ENCODE measurements around the gene ERC1. TPM values are rescaled to one million over a fixed set of nuclear protein-coding genes. Genes with fewer than 3 reads are reported as not detected.

The ERC1 gene
- total RNA-seq, 1 experiment from 2014 or later = 12.3 TPM

GRCh38 chr12:1065629-1066028, 74.6 kb downstream of the ERC1 start:
- no peaks in the 10 kb centered on the region for H4K20me1 ChIP-seq (ENCODE audit: low read length)
- no peak overlapping the region for H3K4me3 ChIP-seq (ENCODE audit: low read length)
- no peak overlapping the region for H3K27ac ChIP-seq (ENCODE audit: low read length)
- no peaks in the 10 kb centered on the region for H3K4me1 ChIP-seq (ENCODE audit: insufficient read depth, low read length)
- no peaks in the 10 kb centered on the region for H3K9me2 ChIP-seq (replicated peaks; ENCODE audit: low read length)
- no peak for TF ChIP-seq EZH2 (IDR thresholded peaks at IDR 0.05; ENCODE audit: low read length, unreplicated experiment)
- no peak for TF ChIP-seq CTCF (conservative IDR thresholded peaks at IDR 0.05; ENCODE audit: low read depth, low read length)
- TF ChIP-seq EZH2phosphoT487 (IDR thresholded peaks at IDR 0.05; ENCODE audit: borderline replicate concordance, low read length) = no peak
- H3K9me3 ChIP-seq (ENCODE audit: low read length) = 0 out of 2 replicates have a peak, but pooled peaks cover 5% of the 10 kb centered on the region
- no peaks in the 10 kb centered on the region for H3F3A ChIP-seq (ENCODE audit: low read length, unreplicated experiment)
- H3K79me2 ChIP-seq (ENCODE audit: low read length) = no peaks in the 10 kb centered on the region
- DNase-seq (no peak), ATAC-seq (no peak)
- no peaks in the 10 kb centered on the region for H3K27me3 ChIP-seq (ENCODE audit: low read length)
- no peak overlapping the region for H3K9ac ChIP-seq (ENCODE audit: low read length)
- H3K4me2 ChIP-seq (ENCODE audit: low read length) = no peak overlapping the region
- no peaks in the 10 kb centered on the region for H3K36me3 ChIP-seq (ENCODE audit: low read depth, low read length)
- intact Hi-C loops (cut with micrococcal nuclease) = no loop called here
- ChIA-PET POLR2A (ENCODE audit: unreplicated experiment) (no interaction called here), CTCF (no interaction called here)
- H2AFZ ChIP-seq (ENCODE audit: low read length) = no peak overlapping the region
- no TSS peak for BruUV-seq (replicated peaks)

- H3K9ac ChIP-seq (ENCODE audit: low read length) = no peak overlapping the region
- TF ChIP-seq EZH2 (IDR thresholded peaks at IDR 0.05; ENCODE audit: low read length, unreplicated experiment) (no peak), CTCF (conservative IDR thresholded peaks at IDR 0.05; ENCODE audit: low read depth, low read length) (no peak), EZH2phosphoT487 (IDR thresholded peaks at IDR 0.05; ENCODE audit: borderline replicate concordance, low read length) (no peak)
- no peaks in the 10 kb centered on the region for H3K36me3 ChIP-seq (ENCODE audit: low read depth, low read length)
- no peak overlapping the region for H2AFZ ChIP-seq (ENCODE audit: low read length)
- no peaks in the 10 kb centered on the region for H4K20me1 ChIP-seq (ENCODE audit: low read length)
- no peaks in the 10 kb centered on the region for H3K79me2 ChIP-seq (ENCODE audit: low read length)
- ATAC-seq (no peak), DNase-seq (no peak)
- H3K27ac ChIP-seq (ENCODE audit: low read length) = no peak overlapping the region
- ChIA-PET CTCF (interaction anchor here (0.7 kb wide), 1 partner anchor 23 kb away, joined by 3 read pairs; no protein-coding TSS in a partner anchor), POLR2A (ENCODE audit: unreplicated experiment) (interaction anchor here (0.6 kb wide), 1 partner anchor 280 kb away, joined by 19 read pairs; no protein-coding TSS in a partner anchor)
- intact Hi-C loops (cut with micrococcal nuclease) = no loop called here
- no peaks in the 10 kb centered on the region for H3K9me2 ChIP-seq (replicated peaks; ENCODE audit: low read length)
- no TSS peak for BruUV-seq (replicated peaks)
- no peak overlapping the region for H3K4me2 ChIP-seq (ENCODE audit: low read length)
- H3K9me3 ChIP-seq (ENCODE audit: low read length) = no peaks in the 10 kb centered on the region
- H3K4me3 ChIP-seq (ENCODE audit: low read length) = no peak overlapping the region
- no peaks in the 10 kb centered on the region for H3K4me1 ChIP-seq (ENCODE audit: insufficient read depth, low read length)
- no peaks in the 10 kb centered on the region for H3F3A ChIP-seq (ENCODE audit: low read length, unreplicated experiment)
- H3K27me3 ChIP-seq (ENCODE audit: low read length) = no peaks in the 10 kb centered on the region
Measured at GRCh38 chr12:1069846-1070245, 78.8 kb downstream of the ERC1 start.

- BruUV-seq (replicated peaks) = no TSS peak
- H3K9ac ChIP-seq (ENCODE audit: low read length) = no peak overlapping the region
- no peaks in the 10 kb centered on the region for H4K20me1 ChIP-seq (ENCODE audit: low read length)
- no peaks in the 10 kb centered on the region for H3K4me1 ChIP-seq (ENCODE audit: insufficient read depth, low read length)
- ChIA-PET POLR2A (ENCODE audit: unreplicated experiment) (no interaction called here), CTCF (no interaction called here)
- H3K9me3 ChIP-seq (ENCODE audit: low read length) = no peaks in the 10 kb centered on the region
- ATAC-seq (no peak), DNase-seq (no peak)
- H2AFZ ChIP-seq (ENCODE audit: low read length) = no peak overlapping the region
- no peak overlapping the region for H3K4me3 ChIP-seq (ENCODE audit: low read length)
- no peak overlapping the region for H3K27ac ChIP-seq (ENCODE audit: low read length)
- no peaks in the 10 kb centered on the region for H3F3A ChIP-seq (ENCODE audit: low read length, unreplicated experiment)
- H3K36me3 ChIP-seq (ENCODE audit: low read depth, low read length) = no peaks in the 10 kb centered on the region
- intact Hi-C loops (cut with micrococcal nuclease) = no loop called here
- no peak for TF ChIP-seq EZH2 (IDR thresholded peaks at IDR 0.05; ENCODE audit: low read length, unreplicated experiment)
- no peak for TF ChIP-seq CTCF (conservative IDR thresholded peaks at IDR 0.05; ENCODE audit: low read depth, low read length)
- no peak for TF ChIP-seq EZH2phosphoT487 (IDR thresholded peaks at IDR 0.05; ENCODE audit: borderline replicate concordance, low read length)
- no peaks in the 10 kb centered on the region for H3K79me2 ChIP-seq (ENCODE audit: low read length)
- H3K4me2 ChIP-seq (ENCODE audit: low read length) = no peak overlapping the region
- H3K27me3 ChIP-seq (ENCODE audit: low read length) = no peaks in the 10 kb centered on the region
- H3K9me2 ChIP-seq (replicated peaks; ENCODE audit: low read length) = no peaks in the 10 kb centered on the region
Measured at GRCh38 chr12:1071182-1071581, 80.2 kb downstream of the ERC1 start.
